ENCODE results near the gene TXNDC12.
"Not testable (repeated sequence)": the region's sequence is repeated elsewhere in the genome, so short reads cannot be mapped to it uniquely, and the experiment has no call there.

TXNDC12 gene

DNA sequence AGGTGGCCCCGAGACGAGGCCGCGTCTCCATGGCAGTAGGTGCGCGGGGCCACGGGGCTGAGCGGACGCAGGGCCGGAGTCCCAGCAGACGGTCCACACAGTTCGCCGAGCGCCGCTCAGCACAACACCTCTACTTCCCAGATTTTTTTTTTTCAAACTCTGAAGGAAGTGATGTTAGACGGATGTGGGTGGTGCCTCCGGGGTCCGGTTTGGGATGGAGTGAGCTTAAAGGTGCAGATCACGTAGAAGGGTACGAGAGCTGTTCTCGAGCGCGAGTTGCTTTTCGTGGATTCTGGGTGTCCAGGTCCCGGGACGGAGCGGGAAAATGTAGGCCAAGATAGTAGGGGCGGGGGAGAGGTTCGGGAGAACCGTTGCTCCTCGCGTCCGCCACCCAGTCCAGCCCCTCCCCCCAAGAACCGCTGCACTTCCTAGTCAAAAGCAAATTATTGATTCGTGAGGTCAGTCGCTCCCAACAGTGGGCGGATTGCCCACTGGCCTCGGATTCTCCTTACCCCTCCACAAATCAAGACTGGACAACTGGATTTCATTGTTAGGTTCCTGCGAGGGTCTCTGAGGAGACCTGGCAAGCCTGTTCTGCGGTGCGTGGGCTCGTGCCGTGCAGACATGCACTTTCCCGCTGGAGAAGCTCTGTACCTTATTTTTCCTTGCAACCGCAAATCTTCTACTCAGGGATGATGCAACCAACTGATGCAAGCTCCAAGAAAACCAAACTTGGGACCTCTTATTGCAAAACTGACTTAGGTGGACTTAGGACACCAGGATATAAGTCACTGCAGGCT is at the start of gene TXNDC12:
Gene TXNDC12, minus strand, starts transcription at position 126 of the 800 bp plus-strand sequence. Its CDS starts 95 bp downstream, at position 31.
- DNase-seq: peak; percentile 74

DNA sequence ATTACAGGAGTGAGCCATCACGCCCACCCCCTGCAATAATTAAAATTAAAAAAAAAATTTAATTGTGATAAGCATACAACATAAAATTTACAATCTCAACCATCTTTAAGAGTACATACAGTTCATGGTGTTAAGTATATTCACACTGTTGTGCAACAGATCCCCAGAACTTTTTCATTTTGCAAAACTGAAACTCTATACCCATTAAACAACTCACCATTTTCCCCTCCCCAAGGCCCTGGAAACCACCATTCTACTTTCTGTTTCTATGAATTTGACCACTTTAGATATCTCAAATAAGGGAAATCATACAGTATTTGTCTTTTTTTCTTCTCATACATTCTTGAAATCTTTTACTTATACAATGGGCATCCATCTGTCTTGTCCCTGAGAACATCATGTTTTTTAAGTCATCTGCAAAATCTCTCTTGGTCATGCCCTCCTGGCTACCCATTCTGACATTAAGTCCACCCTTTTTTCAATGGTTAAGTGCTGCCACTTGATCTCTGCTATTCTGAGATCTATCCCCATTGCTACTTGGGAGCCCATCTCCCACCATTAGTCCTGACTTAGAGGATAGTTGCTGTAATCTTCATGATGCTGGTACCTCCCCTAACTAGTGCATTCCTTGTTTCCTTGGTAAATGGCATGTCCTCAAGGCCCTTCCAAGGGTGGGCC is 47.5 kb upstream of the TXNDC12 start:
- no peak for DNase-seq

DNA sequence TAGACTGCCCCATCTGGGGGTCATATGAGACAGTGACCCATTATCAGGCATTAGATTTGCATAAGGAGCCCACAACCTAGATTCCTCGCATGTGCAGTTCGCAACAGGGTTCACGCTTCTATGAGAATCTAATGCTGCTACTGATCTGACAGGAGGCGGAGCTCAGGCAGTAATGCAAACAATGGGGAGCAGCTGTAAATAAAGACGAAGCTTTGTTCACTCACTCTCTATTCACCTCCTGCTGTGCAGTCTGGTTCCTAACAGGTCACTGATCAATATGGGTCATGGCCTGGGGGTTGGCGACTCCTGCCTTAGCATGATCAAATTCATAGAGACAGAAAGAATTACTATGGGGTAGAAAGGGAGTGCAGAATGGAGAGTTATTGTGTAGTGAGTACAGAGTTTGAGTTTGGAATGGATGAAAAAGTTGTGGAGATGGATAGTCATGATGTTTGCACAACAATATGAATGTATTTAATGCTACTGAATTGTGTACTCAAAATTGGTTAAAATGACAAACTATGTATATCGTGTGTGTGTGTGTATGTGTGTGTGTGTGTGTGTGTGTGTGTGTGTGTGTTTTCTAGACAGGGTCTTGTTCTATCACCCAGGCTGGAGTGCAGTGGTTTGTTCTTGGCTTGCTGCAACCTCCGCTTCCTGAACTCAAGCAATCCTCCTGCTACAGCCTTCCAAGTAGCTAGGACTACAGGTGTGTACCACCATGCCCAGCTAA is 43.3 kb upstream of the TXNDC12 start:
- no peak for DNase-seq

DNA sequence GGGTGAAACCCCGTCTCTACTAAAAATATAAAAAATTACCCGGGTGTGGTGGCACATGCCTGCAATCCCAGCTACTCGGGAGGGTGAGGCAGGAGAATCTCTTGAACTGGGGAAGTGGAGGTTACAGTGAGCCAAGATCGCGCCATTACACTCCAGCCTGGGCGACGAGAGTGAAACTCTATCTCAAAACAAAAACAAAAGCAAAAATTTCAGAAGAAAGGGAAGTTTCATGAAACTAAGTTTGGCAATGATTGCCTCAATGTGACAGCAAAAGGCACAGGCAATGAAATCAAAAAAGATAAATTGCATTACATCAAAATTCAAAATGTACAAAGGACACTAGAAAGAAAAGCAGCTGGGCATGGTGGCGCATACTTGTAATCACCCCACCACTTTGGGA is 41.2 kb upstream of the TXNDC12 start:
- DNase-seq: no peak

DNA sequence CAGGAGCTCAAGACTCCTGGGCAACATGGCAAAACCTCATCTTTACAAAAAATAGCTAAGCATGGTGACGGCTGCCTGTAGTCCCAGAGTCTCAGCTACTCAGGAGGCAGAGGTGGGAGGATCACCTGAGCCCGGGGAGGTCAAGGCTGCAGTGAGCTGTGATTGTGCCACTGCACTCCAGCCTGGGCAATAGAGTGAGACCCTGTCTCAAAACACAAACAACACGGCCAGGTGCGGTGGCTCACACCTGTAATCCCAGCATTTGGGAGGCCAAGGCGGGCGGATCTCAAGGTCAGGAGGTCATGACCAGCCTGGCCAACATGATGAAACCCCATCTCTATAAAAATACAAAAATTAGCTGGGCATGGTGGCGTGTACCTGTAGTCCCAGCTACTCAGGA is 39.3 kb upstream of the TXNDC12 start:
- not testable (repeated sequence) for DNase-seq

DNA sequence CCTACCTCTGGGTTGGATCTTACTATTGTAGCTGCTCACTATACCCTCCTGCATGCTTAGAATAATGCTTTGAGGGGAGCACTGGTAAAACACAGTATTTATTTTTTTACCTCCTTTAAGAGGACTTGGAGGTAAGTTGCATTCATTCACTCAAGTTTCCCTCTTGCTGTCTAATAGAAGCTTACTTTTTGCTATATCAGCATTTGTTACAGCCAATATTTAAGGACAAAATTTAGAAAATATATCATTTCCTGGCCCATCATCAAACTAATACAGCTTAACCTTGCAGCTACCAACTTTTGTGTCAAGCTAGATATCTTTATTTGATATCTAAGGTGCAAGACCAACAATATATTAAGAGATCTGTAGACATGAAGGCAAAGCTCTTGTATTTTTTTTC is 32.9 kb upstream of the TXNDC12 start:
- not testable (repeated sequence) for DNase-seq

DNA sequence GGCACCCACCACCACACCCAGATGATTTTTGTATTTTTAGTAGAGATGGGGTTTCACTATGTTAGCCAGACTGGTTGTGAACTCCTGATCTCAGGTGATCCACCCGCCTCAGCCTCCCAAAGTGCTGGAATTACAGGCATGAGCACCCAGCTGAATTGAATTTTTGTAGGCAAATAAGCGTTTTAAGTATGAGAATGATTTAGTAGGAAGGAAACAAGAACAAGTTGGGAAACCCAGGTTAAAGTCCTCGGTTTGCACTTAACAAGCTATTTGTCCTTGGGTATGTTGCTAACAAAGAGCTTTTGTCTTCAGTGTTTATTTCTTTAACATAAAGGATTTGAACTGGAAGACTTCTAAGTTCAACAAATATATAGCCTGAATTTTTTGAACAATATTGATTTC is 25.0 kb upstream of the TXNDC12 start:
- DNase-seq: no peak

DNA sequence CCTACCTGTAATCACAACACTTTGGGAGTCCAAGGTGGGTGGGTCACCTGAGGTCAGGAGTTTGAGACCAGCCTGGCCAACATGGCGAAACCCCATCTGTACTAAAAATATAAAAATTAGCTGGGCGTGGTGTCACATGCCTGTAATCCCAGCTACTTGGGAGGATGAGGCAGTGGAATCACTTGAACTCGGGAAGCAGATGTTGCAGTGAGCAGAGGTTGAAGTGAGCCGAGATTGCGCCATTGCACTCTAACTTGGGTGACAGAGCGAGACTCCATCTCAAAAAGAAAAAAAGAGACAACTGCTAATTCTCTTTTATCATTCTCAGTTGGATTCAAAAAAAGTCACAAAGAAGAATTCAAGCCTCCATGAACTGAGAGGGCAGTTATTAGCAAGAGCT is 22.3 kb upstream of the TXNDC12 start:
- DNase-seq: not testable (repeated sequence)

DNA sequence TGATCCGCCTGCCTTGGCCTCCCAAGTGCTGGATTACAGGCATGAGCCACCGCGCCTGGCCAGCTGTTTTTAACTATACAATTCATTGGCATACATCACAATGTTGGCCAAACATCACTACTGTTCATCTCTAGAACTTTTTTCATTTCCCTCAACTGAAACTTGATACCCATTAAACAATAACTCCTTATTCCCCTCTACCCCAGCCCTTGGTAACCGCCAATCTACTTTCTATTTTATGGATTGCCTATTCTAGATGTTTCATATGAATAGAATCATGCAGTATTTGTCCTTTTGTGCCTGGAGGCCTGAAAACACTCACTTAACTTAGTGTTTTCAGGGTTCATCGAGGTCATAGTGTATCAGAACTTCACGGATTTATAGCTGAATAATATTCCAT is 17.3 kb upstream of the TXNDC12 start:
- DNase-seq: no peak

DNA sequence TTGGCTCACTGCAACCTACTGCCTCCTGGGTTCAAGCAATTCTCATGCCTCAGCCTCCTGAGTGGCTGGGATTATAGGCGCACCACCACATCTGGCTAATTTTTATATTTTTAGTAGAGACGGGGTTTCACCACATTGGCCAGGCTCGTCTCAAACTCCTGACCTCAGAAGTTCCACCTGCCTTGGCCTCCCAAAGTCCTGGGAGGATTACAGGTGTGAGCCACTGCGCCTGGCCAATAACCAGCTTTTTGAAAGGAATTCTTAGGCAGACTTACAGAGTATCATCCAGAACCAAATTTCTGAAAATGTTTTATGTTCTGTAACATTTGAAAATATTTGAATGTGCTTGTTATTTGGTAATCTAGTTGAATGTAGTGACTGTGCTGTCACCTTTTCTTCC is 15.7 kb upstream of the TXNDC12 start:
- no peak for DNase-seq

DNA sequence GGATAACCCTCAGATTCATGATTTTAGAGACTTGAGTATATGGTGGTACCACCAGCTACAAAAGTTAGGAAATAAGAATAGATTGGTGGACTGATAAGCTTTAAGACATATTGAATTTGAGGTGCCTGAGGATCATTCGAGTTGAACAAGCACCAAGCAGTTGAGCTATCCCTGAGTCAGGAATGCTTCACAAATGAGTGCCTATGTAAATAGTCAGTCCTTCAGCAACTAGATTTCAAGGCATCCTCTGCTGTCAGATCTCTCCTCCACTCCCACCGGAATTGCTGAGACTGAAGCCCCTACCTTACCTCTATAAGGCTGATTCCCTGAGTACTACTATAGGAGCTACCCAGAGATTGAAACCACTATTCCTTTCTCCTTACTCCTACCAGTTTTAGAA is 8.2 kb upstream of the TXNDC12 start:
- DNase-seq: no peak

DNA sequence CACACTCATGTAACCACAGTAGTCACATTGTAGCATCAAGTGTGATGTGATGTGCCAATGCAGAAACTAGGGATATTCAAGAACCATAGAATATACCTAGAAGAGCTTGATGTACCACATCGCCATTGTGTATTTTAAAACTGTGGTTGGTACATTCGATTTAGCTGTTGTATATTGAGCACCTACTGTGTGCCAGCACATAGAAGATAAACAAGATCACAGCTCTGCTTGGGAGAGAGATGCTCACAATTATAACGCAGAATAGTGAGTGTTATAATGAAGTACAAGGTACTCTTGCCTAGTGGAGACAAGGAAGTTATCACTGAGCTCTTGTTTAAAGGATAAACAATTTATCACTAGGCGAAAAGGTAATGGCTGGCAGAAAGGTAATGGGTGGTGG is 5.8 kb upstream of the TXNDC12 start:
- no peak for DNase-seq

DNA sequence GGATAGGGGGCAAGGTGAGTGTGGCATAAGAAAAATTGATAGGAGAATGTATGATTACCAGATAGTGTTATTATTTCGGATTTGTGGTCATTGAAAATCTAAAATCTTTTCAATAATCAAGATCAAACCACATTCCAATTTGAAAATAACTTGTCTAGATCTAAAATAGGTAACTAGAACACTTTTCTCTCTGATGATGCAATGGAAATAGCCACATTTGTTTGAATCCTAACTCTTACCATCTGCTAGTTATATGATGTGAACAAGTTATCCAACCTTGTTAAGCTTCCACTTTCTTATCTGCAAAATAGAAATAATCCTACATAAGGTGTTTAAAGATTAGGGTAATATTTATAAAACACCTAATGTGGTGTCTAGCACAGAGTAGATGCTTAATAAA is 4.9 kb upstream of the TXNDC12 start:
- DNase-seq: no peak

DNA sequence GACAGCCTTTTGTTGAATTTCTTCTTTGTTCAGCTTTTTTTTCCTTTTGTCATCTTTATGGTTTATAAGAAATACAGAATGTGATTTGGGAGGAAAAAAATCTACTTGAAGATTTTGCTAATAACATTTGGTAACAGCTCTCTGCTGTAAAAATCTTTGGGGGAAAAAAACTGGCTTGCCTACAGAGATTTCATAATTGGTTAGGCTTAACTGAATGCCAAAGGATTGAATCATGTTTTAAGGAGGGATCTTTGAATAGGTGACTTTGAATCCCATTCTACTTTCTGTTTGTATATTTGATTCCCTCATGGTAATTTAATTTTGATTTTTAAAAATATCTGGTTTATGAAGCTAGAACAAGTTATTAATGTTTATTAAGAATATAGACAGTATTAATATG is 4.3 kb upstream of the TXNDC12 start:
- no peak for DNase-seq

DNA sequence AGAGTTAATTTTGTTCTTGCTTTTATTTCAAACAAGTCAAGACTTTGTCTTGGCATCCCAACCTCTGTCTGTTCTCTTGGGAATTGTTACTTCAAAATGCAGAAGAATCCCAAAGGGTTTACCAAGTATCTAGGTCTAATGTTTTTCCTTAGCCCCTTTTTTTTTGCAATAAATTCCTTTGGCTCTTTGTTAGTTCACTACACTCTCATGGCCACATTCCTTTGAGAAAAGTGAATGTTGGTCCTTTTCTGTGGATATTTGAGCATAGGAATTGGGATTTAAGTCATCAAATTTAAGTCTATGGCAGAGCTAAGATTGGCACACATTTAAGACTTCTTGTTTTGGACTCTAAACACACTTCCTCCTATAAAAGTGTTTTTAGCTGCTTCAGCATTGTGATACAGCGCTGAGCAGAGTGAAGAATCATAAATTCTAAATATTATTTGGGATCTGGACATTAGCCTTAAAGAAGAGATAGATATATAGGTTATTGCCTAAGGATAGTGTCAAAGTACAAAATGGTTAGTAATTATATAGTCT is 3.0 kb upstream of the TXNDC12 start:
- DNase-seq: no peak

DNA sequence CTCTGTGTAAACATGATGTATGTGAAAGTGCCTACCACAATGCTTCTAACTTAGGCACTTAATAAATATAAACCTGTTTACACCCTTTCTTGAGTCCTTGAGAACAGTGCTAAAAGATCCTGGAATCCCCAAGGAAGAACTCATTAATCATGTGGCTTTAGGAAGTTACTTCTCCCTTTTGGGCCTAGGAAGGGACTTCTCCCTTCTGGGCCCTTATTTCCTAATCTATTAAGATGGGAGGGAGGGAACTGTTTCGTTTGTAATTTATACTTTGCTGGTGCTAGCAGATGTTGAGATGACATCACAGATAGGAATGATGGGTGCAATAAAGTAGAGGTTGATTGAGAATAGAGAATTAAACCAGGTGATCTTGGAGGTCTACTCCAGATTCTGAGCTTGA is 2.3 kb upstream of the TXNDC12 start:
- no peak for DNase-seq

DNA sequence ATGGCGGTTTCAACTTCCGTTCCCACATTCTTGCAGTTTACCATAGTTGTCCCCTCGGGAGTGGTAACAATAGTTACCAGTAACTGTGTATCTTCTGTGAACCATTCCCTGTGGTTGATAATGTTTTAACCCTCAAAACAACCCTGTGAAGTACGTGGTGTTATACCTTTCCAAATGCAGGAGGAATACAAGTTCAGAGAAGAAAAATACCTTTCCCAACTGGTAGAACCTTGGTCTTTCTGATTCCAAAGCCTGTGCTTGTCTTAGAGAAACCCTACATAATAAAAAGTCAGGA is 1.9 kb upstream of the TXNDC12 start:
- no peak for DNase-seq

DNA sequence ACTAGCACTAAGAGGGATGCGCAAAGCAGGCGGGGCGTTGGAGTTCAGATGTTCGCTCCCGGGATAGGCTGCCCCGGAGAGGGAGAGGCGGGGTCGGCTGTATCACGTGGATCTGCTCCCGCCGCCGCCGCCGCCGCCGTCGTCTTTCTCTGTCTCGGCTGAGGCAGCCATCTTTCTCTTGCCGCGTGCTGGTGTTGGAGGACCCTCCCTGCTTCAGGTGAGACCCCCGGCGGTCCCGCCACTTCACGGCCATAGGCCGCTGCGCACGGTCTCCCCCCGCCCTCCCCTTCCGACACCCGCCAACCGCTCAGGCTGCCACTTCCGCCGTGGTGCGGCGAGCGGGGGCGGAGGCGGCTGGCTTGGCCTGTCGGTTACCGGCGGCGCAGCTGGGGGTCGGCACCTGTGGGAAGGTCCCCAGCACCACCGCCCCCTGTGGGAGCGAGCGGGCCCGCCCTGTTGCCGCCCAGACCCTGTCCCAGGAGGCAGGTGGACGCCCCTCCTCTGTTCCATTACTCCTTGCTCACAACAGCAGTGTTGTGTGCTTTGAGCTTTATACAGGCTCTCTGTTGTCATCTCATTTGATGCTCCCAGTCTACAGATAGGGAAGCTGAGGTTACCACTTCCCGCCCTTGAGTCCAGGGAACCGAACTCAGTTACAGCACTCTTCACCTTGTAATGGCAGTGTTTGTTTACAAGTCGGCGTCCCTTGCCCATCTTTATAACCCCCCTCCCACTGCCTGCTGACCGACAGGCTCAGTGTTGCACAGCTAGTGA is 1.4 kb upstream of the TXNDC12 start, which contains the start of gene BTF3L4:
Gene BTF3L4, plus strand, starts transcription at position 133 of the 774 bp plus-strand sequence. CDS start 3,553 bp downstream, outside the sequence.
- DNase-seq: peak; percentile 91

DNA sequence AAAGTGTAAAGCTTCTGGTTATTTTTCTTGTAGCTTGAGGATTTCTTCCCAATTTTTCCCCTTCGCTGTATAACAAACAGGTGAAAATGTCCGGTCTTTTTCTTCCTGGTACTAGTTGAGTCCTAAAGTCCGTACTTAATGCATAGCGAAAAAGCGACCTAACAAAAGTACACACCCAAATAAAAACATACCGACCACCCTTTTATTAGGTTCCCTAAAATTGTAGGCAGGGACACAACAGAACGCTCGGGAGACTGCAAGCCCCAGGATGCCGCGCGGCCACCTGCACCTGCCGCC is 823 bp upstream of the TXNDC12 start:
- no peak for DNase-seq

DNA sequence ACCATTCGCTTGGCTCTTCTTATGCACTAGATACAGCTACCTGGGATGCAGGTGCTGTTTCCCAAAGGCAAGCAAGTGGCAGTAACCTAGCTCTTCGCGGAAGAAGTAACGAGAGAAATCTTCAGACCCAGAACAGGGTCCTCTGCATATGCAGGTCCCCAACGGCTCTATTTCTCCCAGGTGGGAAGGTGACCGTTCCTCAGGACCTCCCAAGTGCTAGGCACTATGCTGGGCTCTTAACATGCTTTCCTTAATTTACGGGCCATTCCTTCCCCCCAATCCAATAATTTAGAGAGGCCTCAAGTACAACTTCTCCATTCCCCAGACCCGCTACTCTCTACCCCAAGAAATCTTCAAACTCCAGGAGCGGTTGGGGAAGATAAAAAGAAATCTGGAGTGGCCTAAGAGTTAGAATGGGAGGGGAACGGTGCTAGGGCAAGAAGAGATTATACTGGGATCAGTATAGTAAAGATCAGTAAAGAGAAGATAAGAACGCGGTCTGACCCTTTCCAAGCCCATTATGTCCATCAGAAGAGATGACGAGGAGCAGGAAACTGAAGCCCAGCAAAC is 410 bp downstream of the TXNDC12 start:
- DNase-seq: no peak

DNA sequence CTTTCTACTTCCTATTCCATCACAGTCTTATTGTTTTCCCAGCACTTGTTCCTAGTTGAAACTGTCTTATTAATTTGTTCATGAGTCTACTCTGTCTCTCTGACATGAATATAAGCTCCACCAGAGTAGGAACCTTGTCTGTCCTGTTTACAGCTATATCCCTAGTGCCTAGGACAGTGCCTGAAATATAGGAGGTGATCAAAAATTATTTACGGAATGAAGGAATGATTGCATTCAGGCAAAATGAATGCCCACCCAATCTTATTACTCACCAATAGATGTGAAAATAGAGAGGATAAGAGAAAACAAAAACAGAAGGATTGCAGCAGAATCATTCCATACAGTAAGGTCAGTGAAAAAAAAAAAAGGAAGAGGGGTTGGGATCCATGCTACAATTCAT is 1.1 kb downstream of the TXNDC12 start:
- DNase-seq: no peak

DNA sequence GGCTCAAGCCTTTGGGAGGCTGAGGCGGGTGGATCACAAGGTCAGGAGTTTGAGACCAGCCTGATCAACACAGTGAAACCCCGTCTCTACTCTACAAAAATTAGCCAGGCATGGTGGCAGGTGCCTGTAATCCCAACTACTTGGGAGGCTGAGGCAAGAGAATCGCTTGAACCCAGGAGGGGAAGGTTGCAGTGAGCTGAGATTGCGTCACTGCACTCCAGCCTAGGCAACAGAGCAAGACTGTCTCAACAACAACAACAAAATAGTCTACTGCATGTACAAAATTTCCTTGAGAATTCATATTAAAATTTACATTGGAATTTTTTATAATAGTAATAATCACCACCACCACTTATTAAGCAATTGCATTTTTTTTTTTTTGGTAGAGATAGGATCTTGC is 5.7 kb downstream of the TXNDC12 start:
- not testable (repeated sequence) for DNase-seq
